Stimulated activated CD8-positive, alpha-beta memory T cell treated with anti-CD3 and anti-CD28 coated beads, Interleukin-7, amount 100 ng/mL, for 24 hours (primary cell): ENCODE results near the gene PPP1R14B.

Experiments
- DNase-seq: peaks from one replicate; pipeline ENCODE4 v3.0.0-alpha.2; 2020; ENCODE audit warnings: low read depth

The PPP1R14B gene

DNA sequence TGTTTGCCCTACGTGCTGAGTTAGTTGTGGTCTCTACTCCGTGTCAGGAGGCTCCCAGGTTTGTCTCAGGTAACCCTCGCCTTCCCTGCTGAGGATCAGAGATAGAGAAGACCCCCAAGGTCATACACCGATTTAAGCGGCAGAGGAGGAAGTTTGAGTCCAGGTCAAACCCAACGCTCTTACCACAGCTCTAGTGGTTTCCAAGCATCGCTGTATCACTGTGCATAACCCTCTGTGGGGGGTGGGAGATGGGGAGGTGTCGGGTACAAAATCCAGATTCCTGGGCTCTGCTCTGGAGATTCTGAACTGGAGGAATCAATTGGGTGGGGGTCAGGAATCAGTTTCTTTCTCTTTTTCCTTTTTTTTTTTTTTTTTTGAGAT, 15.8 kb downstream of the PPP1R14B start:
- no peak for DNase-seq

DNA sequence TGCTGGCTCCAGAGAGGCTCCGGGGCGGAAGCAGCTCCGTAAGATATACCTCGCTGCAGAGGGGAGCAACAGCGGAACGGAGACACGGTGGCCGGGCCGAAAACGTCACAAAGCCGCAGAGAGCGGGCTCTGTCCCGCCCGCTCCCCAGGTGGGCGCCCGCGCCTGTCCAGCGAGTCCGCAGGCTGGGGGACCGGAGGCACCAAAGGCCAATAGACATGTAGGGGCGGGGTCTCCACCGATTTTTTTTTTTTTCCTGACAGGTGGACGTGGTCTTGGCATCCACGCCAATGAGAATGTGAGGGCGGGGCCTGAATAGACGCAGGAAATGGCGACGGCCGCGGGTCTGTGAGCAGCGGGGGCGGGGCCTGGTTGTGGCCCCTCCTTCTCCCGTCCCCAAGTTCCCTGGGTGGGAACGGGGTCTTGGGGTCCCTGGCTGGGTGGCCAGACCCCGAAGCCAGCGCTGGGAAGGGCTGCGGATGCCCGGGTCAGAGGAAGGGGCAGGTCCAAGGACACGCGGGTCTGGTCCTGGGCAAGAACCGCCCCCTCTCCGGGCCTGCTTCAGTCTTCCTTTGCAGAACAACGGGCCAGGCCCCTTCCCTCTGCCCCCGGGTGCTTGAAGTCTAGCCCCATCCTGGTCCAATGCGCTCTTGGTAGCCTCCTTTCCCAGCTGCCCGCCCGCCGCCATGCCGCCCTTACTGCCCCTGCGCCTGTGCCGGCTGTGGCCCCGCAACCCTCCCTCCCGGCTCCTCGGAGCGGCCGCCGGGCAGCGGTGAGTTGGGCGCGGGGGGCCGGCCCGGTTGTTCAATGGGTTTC, 16.4 kb downstream of the PPP1R14B start, which contains the start of gene DNAJC4:
DNAJC4 (plus strand) TSS at position 378 of the 814 bp plus-strand sequence; CDS start at position 685, 307 bp downstream.
- peak; percentile 81 for DNase-seq

DNA sequence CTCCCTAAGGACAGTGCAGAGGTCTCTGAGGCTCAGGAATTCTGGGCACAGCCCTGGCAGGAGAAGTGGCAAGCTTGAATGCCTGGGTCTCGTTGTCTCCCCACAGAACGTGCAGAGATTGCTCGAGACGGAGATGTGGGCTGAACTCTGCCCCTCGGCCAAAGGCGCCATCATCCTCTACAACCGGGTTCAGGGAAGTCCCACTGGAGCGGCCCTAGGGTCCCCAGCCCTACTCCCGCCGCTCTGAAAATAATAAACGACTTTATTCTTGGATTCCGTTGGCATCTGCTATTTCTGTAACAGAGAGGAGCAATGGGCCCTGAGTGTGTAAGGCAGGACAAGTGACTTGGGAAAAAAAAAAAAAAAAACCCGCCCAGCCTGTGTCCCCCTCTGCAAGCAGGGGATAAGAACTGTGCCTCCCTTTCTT, 17.0 kb downstream of the PPP1R14B start:
- DNase-seq, result no peak

DNA sequence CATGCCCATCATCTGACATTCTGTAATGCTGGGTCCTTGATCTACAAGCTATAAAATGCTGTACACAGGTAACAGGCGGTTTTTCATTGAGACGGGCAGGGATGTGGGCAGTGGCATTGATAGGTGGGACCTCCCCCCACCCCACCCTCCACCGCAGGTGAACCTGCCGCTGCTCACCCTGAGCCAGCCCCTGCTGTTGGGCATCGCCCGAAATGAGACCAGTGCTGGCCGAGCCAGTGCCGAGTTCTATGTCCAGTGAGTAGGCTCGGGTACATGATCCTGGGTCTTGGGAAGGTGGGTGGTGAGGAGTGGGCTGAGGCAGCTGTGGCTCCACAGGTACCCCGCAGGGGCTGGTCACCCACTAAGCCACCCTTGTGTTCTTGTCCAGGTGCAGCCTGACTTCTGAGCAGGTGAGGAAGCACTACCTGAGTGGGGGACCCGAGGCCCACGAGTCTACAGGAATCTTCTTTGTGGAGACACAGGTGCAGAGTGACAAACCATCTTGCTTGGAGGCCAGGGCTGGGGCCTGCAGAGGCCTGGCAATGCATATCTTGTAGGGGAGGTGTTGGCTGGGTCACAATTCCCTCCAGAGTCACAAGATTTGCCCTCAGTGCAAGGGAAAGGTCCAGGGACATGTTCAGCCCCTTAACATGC, 17.5 kb downstream of the PPP1R14B start:
- DNase-seq, result no peak

DNA sequence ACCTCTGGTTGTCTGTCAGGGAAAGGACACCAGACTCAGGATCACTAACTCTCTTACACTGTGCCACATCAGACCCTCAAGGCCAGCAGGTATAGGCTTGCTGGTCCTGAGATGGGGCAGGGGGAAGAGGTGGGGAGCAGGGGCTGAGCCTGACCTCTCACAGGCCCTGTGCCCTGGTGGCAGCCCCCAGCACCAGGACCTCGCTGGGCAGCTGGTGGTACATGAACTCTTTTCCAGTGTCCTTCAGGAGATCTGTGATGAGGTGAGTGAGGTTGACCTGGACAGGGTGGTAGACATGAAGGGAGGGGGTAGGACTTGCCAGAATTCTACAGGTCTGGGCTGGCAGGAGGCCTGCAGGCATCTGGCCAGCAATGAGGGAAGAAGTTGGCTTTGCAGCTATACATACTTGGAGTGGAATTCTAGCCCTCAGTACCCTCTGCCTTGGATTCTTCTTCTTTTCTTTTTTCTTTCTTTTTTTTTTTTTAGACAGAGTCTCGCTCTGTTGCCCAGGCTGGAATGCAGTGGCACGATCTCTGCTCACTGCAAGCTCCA, 19.3 kb downstream of the PPP1R14B start:
- DNase-seq, result no peak

DNA sequence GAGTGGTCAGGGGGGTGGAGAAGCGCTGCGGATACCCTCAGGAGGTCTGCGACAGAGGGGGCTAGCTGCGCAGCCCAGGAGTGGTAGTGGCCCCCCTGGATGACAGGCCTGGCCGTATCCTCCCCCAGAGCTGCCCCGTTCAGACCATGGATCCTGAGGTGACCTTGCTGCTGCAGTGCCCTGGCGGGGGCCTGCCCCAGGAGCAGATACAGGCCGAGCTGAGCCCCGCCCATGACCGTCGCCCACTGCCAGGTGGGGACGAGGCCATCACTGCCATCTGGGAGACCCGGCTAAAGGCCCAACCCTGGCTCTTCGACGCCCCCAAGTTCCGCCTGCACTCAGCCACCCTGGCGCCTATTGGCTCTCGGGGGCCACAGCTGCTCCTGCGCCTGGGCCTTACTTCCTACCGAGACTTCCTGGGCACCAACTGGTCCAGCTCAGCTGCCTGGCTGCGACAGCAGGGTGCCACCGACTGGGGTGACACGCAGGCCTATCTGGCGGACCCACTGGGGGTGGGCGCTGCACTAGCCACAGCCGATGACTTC, 20.2 kb downstream of the PPP1R14B start:
- DNase-seq, result no peak

DNA sequence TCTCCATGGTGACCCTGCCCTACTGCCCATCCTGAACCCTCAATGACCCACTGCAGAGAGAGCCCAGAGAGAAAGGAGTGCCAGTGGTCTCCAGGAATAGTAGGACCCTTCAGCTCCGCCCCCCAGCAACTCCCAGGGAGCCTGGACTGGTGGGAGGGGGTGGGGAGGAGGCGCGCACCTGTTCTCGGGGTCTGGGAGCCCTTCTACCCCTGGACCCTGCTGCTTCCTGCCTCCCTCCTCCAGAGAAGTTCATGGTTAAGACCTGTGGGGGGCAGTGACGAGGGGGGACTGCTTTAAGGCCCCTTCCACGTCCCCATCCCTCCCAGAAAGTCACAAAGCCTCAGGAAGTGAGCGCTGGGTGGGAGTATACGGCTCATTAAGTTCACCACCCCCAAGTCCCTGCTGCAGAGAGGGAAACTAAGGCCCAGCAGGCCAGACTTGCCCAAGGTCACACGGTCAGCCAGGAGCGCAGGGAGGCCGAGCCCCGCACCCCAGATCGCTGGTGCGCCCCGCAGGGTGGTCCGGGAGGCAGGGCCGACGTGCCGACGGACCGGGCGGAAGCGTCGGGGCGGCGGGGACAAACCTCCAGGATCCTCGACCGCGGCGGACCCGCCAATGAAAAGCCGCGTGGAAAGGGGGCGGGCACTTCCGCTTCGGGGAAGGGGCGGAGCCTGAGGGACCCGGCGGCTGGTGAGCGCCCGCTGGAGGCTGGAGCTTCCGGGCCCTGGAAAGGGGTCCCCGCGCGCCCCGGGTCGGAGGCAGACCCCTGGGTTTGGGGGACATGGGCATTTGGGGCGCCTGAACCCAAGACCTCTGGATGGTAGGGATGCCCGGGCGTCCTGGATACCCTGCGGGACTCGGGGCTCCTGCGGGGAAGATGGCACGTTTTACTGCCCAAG, 20.9 kb downstream of the PPP1R14B start, which contains the start of the genes NUDT22 and TRPT1:
NUDT22 (plus strand) TSS at position 667 of the 899 bp plus-strand sequence. CDS start 379 bp downstream, outside the sequence.
TRPT1 (minus strand) TSS at position 579 of the 899 bp plus-strand sequence; CDS start at position 253, 326 bp downstream.
- peak; percentile 94 for DNase-seq

- DNase-seq, result no peak
These were observed 21.7 kb downstream of the PPP1R14B start for GRCh38 chr11:64224891-64225607.

GRCh38 chr11:64224151-64224890, 22.4 kb downstream of the PPP1R14B start:
- no peak for DNase-seq

DNA sequence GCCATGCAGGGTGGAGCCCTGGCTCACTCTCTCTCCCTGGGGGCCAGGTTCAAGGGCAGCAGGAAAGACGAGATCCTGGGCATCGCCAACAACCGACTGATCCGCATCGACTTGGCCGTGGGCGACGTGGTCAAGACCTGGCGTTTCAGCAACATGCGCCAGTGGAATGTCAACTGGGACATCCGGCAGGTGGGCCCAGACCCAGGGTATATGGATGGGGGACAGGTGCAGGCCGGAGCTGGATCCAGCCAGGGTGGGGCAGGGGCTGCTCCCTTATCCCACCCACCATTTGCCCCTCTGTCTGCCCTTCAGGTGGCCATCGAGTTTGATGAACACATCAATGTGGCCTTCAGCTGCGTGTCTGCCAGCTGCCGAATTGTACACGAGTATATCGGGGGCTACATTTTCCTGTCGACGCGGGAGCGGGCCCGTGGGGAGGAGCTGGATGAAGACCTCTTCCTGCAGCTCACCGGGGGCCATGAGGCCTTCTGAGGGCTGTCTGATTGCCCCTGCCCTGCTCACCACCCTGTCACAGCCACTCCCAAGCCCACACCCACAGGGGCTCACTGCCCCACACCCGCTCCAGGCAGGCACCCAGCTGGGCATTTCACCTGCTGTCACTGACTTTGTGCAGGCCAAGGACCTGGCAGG, 23.6 kb downstream of the PPP1R14B start:
- no peak for DNase-seq

- DNase-seq, result no peak
These were observed 24.1 kb downstream of the PPP1R14B start for GRCh38 chr11:64222651-64223000.

DNA sequence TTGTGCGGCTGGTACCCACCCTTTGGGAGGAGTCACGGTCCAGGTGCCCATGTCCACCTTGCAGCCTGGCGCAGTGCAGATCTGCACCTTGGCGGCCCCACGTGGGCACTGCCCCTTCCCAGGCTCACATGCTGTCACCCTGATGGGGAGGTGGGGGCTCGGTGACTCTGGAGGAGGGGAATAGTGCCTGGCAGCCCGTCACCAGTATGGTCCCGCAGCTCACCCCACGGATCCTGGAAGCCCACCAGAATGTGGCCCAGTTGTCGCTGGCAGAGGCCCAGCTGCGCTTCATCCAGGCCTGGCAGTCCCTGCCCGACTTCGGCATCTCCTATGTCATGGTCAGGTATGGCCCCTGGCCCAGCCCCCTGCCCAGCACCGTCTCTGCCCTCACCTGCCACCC, 25.9 kb downstream of the PPP1R14B start:
- DNase-seq, result no peak

GRCh38 chr11:64220271-64220670, 26.5 kb downstream of the PPP1R14B start:
- no peak for DNase-seq

DNA sequence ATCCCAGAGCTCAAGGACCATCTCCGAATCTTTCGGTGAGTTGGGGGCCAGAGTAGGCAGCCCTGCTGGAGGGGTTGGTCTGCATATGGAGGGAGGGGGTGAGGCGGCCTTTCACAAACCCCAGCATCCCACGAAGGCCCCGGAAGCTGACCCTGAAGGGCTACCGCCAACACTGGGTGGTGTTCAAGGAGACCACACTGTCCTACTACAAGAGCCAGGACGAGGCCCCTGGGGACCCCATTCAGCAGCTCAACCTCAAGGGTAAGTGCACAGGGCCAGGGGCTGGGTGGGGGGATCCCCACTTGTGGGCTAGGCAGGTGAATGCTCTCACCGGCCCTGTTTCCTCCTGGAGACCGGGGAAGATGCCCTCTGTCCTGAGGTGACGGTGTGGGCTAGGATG, 27.0 kb downstream of the PPP1R14B start:
- no peak for DNase-seq

GRCh38 chr11:64219354-64219684, 27.4 kb downstream of the PPP1R14B start:
- no peak for DNase-seq

DNA sequence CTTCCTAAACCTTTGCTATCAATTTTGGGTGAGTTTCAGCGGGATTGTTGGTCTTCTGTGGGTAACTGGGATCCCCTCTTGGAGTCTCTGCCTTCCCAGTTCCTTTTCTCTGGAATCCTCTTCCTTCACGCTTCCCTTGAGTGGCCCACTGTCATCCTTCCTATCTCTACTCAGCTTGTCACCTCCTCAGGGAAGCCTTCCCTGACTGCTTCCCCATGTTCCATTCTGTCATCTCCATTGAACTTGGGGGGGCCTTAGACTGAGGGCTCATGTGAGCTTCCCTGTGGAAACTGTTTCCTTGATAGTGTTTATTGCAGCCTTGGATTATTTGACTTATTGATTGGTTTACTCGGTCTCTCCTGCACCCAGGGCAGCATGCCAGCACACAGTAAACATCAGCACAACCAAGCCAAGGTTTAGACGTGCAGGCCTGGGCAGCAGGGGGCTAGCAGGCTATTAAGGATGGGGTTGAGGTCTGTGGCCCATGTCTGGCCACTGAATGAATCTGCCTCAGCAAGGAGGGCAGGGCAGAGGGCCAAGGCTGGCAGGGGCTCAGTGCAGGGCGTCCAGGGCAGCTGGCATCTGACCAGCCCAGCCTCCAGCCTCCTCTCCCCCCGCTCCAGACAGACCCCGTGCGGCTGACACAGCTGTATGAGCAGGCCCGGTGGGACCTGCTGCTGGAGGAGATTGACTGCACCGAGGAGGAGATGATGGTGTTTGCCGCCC, 28.0 kb downstream of the PPP1R14B start:
- no peak for DNase-seq

DNA sequence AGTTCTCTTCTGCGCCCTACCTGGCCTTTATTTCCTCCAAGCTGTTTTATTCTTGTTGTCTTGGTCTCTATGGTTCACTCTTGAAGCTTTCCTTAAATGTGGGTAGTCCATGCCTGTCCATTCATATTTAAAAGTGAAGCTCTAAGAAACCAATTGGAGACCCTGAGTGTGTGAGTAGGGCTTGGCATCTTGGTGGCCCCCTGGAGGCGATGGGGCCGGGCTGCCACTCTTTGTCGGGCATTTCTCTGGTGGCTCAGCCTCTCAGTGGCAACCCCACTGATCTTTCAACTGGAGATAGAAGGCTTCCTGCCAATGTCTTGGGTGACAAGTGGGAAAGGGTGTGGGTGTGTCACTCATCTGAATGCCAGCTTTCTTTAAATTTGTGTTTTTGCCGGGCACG, 29.9 kb downstream of the PPP1R14B start:
- DNase-seq, result no peak

DNA sequence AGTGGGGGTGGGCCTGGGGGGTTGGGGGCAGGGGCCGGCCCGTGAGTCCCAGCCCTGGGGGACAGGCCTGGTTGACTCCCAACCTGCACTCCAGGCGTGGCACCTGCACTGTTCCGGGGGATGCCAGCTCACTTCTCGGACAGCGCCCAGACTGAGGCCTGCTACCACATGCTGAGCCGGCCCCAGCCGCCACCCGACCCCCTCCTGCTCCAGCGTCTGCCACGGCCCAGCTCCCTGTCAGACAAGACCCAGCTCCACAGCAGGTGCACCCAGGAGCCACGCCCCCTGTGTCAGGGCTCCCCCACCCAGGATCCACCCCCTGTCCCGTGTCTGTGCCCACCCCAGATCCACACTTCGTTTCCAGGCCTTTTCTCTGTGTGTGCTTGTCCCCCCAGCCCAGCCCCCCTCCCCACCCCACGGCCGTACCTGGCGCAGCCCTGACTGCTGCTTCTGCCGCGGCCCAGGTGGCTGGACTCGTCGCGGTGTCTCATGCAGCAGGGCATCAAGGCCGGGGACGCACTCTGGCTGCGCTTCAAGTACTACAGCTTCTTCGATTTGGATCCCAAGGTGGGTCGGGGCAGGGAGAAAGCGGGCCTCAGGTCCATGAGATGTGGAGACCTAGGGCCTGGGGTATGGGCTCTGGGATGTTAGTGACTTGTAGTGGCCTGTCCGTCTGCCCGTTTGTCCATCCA, 35.4 kb downstream of the PPP1R14B start:
- no peak for DNase-seq
